Natural killer cell treated with Interleukin-12 subunit alpha and Interleukin-12 subunit beta and Interleukin-15 and Interleukin-18, amount 100 ng/mL, for 72 hours (primary cell): Measurements from ENCODE around the gene ATOH7. TPM values are rescaled to one million over a fixed set of nuclear protein-coding genes. Genes with fewer than 3 reads are reported as not detected.
"Not testable (repeated sequence)": the region's sequence is repeated elsewhere in the genome, so short reads cannot be mapped to it uniquely, and the experiment has no call there.

Experiments used
- ATAC-seq, 2 donors: fragments of 150-1000 bp; cut with Tn5 transposase in 1 of 2; sonication (Bioruptor Pico), chemical (Tn5 transposase) in 1 of 2; 2 replicates each; pipeline ENCODE4 v1.10.0; 2021
- DNase-seq: peaks from one replicate; pipeline ENCODE4 v3.0.0; 2022; ENCODE audit warnings: low spot score
- H3K27ac Mint-ChIP-seq, 2 donors: 1 replicate in 1 of 2; 2 replicates in 1 of 2; pipeline ENCODE4 v1.8.0; 2022; ENCODE audit warnings: mixed read lengths in 2 of 2, mild to moderate bottlenecking in 1 of 2, moderate library complexity in 1 of 2
- H3K27me3 Mint-ChIP-seq, 2 donors: 1 replicate in 1 of 2; 2 replicates in 1 of 2; pipeline ENCODE4 v1.8.0; 2022; ENCODE audit warnings: mixed read lengths in 2 of 2
- H3K36me3 Mint-ChIP-seq: one replicate; pipeline ENCODE4 v1.8.0; 2022; ENCODE audit warnings: mixed read lengths
- H3K4me1 Mint-ChIP-seq, 2 donors: 1 replicate in 1 of 2; 2 replicates in 1 of 2; pipeline ENCODE4 v1.8.0; 2022; ENCODE audit warnings: low read depth in 2 of 2, mixed read lengths in 2 of 2, mild to moderate bottlenecking in 1 of 2
- H3K4me3 Mint-ChIP-seq: one replicate; pipeline ENCODE4 v1.8.0; 2022; ENCODE audit warnings: mixed read lengths
- H3K9me3 Mint-ChIP-seq: 2 replicates; pipeline ENCODE4 v1.8.0; 2022; ENCODE audit warnings: mixed read lengths
- total RNA-seq, 2 donors: library from RNA; stranded (reverse); gene quantifications; one replicate each; pipeline ENCODE4 v1.2.3, GENCODE V29; 2022

ATOH7 gene
- total RNA-seq, 2 donors from 2014 or later, result not detected

DNA sequence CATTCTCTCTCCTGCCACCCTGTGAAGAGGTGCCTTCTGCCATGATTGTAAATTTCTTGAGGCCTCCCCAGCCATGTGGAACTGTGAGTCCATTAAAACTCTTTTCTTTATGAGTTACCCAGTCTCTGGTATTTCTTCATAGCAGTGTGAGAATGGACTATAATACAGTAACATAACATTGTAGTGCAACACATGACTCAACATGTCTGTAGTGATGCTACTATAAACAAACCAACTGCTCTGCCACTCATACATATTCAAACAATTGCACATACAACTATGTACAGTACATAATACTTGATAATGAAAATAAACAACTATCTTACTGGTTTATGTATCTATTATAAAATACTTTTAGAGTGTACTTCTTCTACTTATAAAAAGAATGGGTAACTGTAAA is 7.1 kb downstream of the ATOH7 start:
- H3K27ac Mint-ChIP-seq, result no peak overlapping the region
- DNase-seq, result no peak
- H3K27me3 Mint-ChIP-seq, result peaks cover 14 to 17% of the 10 kb centered on the region in 2 donors
- H3K9me3 Mint-ChIP-seq, result no peaks in the 10 kb centered on the region
- no peaks in the 10 kb centered on the region for H3K4me1 Mint-ChIP-seq
- ATAC-seq, result no peak
- no peaks in the 10 kb centered on the region for H3K36me3 Mint-ChIP-seq
- no peak overlapping the region for H3K4me3 Mint-ChIP-seq

- no peak overlapping the region for H3K4me3 Mint-ChIP-seq
- H3K36me3 Mint-ChIP-seq, result no peaks in the 10 kb centered on the region
- ATAC-seq, result no peak
These were observed 8.3 kb downstream of the ATOH7 start for GRCh38 chr10:68223535-68224165.

DNA sequence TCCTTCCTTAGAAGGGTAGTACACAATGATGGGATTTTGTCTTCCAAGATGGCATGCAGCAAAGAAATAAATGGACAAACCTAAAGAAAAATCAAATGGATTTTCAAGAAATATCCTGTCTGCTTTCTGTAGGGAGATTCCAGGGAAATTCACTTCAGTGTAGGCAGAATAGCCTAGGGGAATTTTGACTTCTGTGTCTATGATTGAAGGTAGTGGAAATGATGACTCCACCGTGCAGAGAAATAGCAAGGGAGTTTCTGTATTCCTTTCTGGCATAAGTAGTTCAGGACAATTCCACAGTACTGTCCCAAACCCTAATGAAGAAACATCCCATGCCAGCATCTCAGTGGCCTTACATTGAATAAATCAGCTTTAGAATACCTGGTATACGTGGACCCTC is 9.5 kb downstream of the ATOH7 start:
- DNase-seq, result no peak
- no peaks in the 10 kb centered on the region for H3K4me1 Mint-ChIP-seq
- no peaks in the 10 kb centered on the region for H3K9me3 Mint-ChIP-seq
- ATAC-seq, result no peak
- no peaks in the 10 kb centered on the region for H3K36me3 Mint-ChIP-seq
- H3K27me3 Mint-ChIP-seq, result peaks cover 8 to 10% of the 10 kb centered on the region in 2 donors
- no peak overlapping the region for H3K4me3 Mint-ChIP-seq
- H3K27ac Mint-ChIP-seq, result no peak overlapping the region

More at GRCh38 chr10:68223535-68224165, 8.3 kb downstream of the ATOH7 start:
- no peaks in the 10 kb centered on the region for H3K4me1 Mint-ChIP-seq
- H3K27ac Mint-ChIP-seq, result no peak overlapping the region
- peaks cover 12 to 21% of the 10 kb centered on the region in 2 donors for H3K27me3 Mint-ChIP-seq
- no peak for DNase-seq
- H3K9me3 Mint-ChIP-seq, result no peaks in the 10 kb centered on the region

- H3K4me1 Mint-ChIP-seq, result no peaks in the 10 kb centered on the region
- H3K27ac Mint-ChIP-seq, result no peak overlapping the region
- no peak for ATAC-seq
- no peak overlapping the region for H3K4me3 Mint-ChIP-seq
- no peak for DNase-seq
- H3K36me3 Mint-ChIP-seq, result no peaks in the 10 kb centered on the region
- no peaks in the 10 kb centered on the region for H3K9me3 Mint-ChIP-seq
- H3K27me3 Mint-ChIP-seq, result peaks cover 10 to 12% of the 10 kb centered on the region in 2 donors
These were observed 10.7 kb downstream of the ATOH7 start for GRCh38 chr10:68221196-68221595.

- Mint-ChIP-seq H3K36me3 (no peaks in the 10 kb centered on the region), H3K27ac (no peak overlapping the region), H3K9me3 (no peaks in the 10 kb centered on the region), H3K4me1 (no peaks in the 10 kb centered on the region), H3K4me3 (no peak overlapping the region), H3K27me3 (peaks cover 10 to 11% of the 10 kb centered on the region in 2 donors)
- ATAC-seq (no peak), DNase-seq (no peak)
These were observed 13.1 kb downstream of the ATOH7 start for GRCh38 chr10:68218786-68219185.

DNA sequence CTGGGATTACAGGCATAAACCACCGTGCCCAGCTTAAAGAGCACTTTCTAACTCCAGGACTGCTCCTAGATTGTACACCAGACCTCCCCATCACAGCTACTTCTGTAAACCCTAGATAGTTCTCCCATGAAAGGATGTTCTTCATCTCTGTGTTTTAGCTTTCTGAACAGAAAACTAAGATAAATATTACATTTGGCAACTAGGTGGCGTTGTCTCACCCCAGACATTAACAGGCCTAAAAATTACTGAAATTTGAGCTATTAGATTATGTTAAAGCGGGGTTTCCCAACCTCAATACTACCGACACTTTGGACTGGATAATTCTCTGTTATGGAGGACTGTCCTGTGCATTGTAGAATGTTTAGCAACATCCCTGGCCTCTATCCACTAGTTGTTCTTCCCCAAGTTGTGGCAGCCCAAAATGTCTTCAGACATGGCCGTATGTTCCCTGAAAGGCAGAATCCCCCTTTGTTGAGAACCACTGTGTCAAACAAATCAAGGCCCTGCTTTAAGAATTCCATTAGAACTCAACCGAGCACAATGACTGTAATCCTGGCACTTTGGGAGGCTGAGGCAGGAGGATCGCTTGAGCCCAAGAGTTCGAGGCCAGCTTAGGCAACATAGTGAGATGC is 19.1 kb downstream of the ATOH7 start:
- Mint-ChIP-seq H3K27ac (no peak overlapping the region), H3K4me3 (no peak overlapping the region), H3K27me3 (peaks cover 15 to 18% of the 10 kb centered on the region in 2 donors), H3K9me3 (no peaks in the 10 kb centered on the region), H3K4me1 (no peaks in the 10 kb centered on the region), H3K36me3 (no peaks in the 10 kb centered on the region)
- ATAC-seq, result no peak
- DNase-seq, result no peak

- Mint-ChIP-seq H3K27me3 (peaks cover 15 to 17% of the 10 kb centered on the region in 2 donors), H3K27ac (no peak overlapping the region), H3K36me3 (no peaks in the 10 kb centered on the region), H3K4me3 (no peak overlapping the region), H3K4me1 (no peaks in the 10 kb centered on the region), H3K9me3 (no peaks in the 10 kb centered on the region)
- no peak for ATAC-seq
- DNase-seq, result no peak
These were observed 20.2 kb downstream of the ATOH7 start for GRCh38 chr10:68211669-68212068.

GRCh38 chr10:68208424-68209042 is 23.4 kb downstream of the ATOH7 start:
- H3K27me3 Mint-ChIP-seq, result peaks cover 22 to 24% of the 10 kb centered on the region in 2 donors
- DNase-seq (no peak), ATAC-seq (peak in 1 of 2 donors; percentile 38)
- no peak overlapping the region for H3K4me3 Mint-ChIP-seq
- H3K4me1 Mint-ChIP-seq, result peaks cover 0 to 4% of the 10 kb centered on the region in 2 donors
- H3K9me3 Mint-ChIP-seq, result no peaks in the 10 kb centered on the region
- H3K27ac Mint-ChIP-seq, result no peak overlapping the region
- H3K36me3 Mint-ChIP-seq, result no peaks in the 10 kb centered on the region

- Mint-ChIP-seq H3K27ac (peak overlapping the region in 1 of 2 donors; percentile 53), H3K4me1 (peaks cover 0 to 4% of the 10 kb centered on the region in 2 donors), H3K27me3 (peaks cover 26 to 31% of the 10 kb centered on the region in 2 donors), H3K9me3 (no peaks in the 10 kb centered on the region), H3K36me3 (no peaks in the 10 kb centered on the region), H3K4me3 (no peak overlapping the region)
- DNase-seq (no peak), ATAC-seq (peak; percentile 85 to 87)
These were observed 29.0 kb downstream of the ATOH7 start for GRCh38 chr10:68202960-68203353.

DNA sequence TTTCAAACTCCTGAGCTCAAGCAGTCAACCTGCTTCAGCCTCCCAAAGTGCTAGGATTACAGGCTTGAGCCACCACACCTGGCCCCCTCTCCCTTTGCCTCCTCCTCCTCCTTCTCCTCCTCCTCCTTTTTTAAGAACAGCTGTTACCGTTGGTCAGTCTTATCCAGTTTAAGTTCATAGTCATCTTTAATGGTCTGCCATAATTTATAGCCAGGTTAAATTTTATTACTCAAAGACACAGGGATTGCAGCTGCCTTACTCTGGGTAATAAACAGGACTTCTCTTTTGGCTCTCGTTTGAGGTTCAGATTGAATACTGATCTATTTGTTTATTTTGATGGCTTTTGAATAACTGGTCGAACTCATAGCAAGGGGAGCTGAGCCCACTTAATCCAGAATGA is 35.2 kb downstream of the ATOH7 start:
- no peak for ATAC-seq
- no peaks in the 10 kb centered on the region for H3K36me3 Mint-ChIP-seq
- H3K27ac Mint-ChIP-seq, result no peak overlapping the region
- no peaks in the 10 kb centered on the region for H3K4me1 Mint-ChIP-seq
- H3K27me3 Mint-ChIP-seq, result peaks cover 36 to 50% of the 10 kb centered on the region in 2 donors
- DNase-seq, result no peak
- H3K9me3 Mint-ChIP-seq, result no peaks in the 10 kb centered on the region
- H3K4me3 Mint-ChIP-seq, result no peak overlapping the region

- H3K9me3 Mint-ChIP-seq, H3K4me1 Mint-ChIP-seq, H3K27ac Mint-ChIP-seq, DNase-seq, ATAC-seq, H3K36me3 Mint-ChIP-seq, H3K4me3 Mint-ChIP-seq: not testable (repeated sequence)
- H3K27me3 Mint-ChIP-seq, result peaks cover 40 to 53% of the 10 kb centered on the region in 2 donors
These were observed 36.1 kb downstream of the ATOH7 start for GRCh38 chr10:68195776-68196175.

DNA sequence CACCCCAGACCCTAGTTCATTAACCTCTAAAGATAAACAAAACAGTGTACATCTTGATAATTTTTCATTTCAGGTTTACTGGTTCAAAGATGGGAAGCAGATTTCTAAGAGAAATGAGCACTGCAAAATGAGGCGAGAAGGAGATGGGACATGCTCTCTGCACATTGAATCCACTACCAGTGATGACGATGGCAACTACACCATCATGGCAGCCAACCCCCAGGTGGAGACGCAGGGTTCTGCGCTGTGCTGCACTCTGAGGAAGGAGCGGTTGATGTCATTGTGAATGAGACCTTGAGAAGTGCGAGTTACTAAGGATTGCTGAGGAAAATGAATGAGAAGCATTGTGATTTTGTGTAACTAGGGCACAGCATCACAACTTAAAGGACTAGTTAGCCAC is 37.6 kb downstream of the ATOH7 start:
- ATAC-seq, result no peak
- no peak for DNase-seq
- Mint-ChIP-seq H3K4me3 (no peak overlapping the region), H3K27me3 (peaks cover 38 to 50% of the 10 kb centered on the region in 2 donors), H3K4me1 (no peaks in the 10 kb centered on the region), H3K27ac (no peak overlapping the region), H3K36me3 (no peaks in the 10 kb centered on the region), H3K9me3 (no peaks in the 10 kb centered on the region)

DNA sequence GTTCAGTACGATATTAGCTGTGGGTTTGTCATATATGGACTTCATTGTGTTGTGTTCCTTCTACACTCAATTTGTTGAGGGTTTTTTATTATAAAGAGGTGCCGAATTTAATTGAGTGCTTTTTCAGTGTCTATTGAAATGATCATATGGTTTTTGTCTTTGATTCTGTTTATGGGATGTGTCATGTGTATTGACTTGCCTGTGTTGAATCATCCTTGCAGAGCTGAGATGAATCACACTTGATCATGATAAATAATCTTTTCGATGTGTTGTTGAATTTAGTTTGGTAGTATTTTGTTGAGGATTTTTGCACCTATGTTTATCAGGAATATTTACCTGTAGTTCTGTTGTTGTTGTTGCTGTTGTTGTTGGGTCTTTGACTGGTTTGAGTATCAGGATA is 39.8 kb downstream of the ATOH7 start:
- Mint-ChIP-seq H3K9me3 (no peaks in the 10 kb centered on the region), H3K4me3 (no peak overlapping the region), H3K27ac (no peak overlapping the region), H3K27me3 (peaks cover 35 to 46% of the 10 kb centered on the region in 2 donors), H3K4me1 (no peaks in the 10 kb centered on the region), H3K36me3 (no peaks in the 10 kb centered on the region)
- ATAC-seq (no peak), DNase-seq (no peak)

- Mint-ChIP-seq H3K27me3 (peaks cover 42 to 51% of the 10 kb centered on the region in 2 donors), H3K9me3 (no peaks in the 10 kb centered on the region), H3K4me1 (no peaks in the 10 kb centered on the region)
These were observed 43.1 kb downstream of the ATOH7 start for GRCh38 chr10:68188835-68189234.

More at GRCh38 chr10:68188835-68189234, 43.1 kb downstream of the ATOH7 start:
- Mint-ChIP-seq H3K36me3 (no peaks in the 10 kb centered on the region), H3K27ac (no peak overlapping the region), H3K4me3 (no peak overlapping the region)
- DNase-seq (no peak), ATAC-seq (no peak)
